Mucosa of stomach (tissue), 1 donor: ENCODE data around the gene FCHO1.
"Not testable (repeated sequence)": the region's sequence is repeated elsewhere in the genome, so short reads cannot be mapped to it uniquely, and the experiment has no call there.

Experiments
- H3K27me3 ChIP-seq: one replicate; pipeline ENCODE4 v1.7.0; 2013; ENCODE audit warnings: mild to moderate bottlenecking, low read length; ENCODE audit not compliant: control insufficient read depth, insufficient read depth
- H3K36me3 ChIP-seq: one replicate; pipeline ENCODE4 v1.7.0; 2013; ENCODE audit warnings: low read length; ENCODE audit not compliant: control insufficient read depth, insufficient read depth
- H3K4me1 ChIP-seq: one replicate; pipeline ENCODE4 v1.7.0; 2013; ENCODE audit warnings: mild to moderate bottlenecking, low read length; ENCODE audit not compliant: control insufficient read depth, insufficient read depth
- H3K4me3 ChIP-seq: one replicate; pipeline ENCODE4 v1.7.0; 2013; ENCODE audit warnings: low read length
- H3K9ac ChIP-seq: one replicate; pipeline ENCODE4 v1.7.0; 2013; ENCODE audit warnings: mild to moderate bottlenecking, low read length, moderate library complexity
- H3K9me3 ChIP-seq: one replicate; pipeline ENCODE4 v1.7.0; 2013; ENCODE audit warnings: mild to moderate bottlenecking, low read length, moderate library complexity; ENCODE audit not compliant: control insufficient read depth
- donor health status: Pancreatic carcinoma.

FCHO1 gene

DNA sequence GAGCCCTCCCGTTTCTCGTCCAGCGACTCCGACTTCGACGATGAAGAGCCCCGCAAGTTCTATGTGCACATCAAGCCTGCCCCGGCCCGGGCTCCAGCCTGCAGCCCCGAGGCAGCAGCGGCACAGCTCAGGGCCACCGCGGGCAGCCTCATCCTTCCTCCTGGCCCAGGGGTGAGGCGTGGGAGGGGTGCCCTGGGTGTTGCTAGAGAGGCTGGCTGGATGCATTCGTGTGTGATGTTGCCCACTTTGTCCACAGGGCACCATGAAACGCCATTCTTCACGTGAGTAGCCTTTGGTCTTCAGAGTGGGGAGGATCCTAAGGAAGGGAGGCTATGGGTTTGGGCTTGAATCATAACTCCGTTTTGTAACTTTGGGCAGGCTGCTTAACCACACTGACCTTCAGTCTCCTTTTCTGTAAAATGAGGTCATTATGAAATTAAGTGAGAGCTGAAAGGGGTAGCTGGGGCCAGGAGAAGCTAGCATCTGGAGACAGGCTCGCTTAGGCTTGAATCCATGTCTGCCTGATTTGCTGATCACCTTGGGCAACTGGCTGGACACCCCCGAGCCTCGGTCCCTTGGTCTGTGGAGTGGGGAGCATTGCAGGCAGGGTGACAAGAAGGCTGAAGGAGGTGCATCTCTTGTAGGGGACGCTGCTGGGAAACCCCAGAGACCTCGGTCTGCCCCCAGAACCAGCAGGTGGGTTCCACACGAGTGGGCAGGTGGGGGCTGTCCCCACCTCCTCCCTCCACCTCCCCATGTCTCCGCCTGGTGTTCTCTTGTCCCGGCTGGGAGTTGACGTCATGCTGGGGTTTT is 24.9 kb downstream of the FCHO1 start:
- no peak overlapping the region for H3K9ac ChIP-seq
- H3K4me3 ChIP-seq: no peak overlapping the region
- no peaks in the 10 kb centered on the region for H3K27me3 ChIP-seq
- peaks cover 15% of the 10 kb centered on the region for H3K4me1 ChIP-seq
- H3K36me3 ChIP-seq: no peaks in the 10 kb centered on the region
- H3K9me3 ChIP-seq: no peaks in the 10 kb centered on the region

DNA sequence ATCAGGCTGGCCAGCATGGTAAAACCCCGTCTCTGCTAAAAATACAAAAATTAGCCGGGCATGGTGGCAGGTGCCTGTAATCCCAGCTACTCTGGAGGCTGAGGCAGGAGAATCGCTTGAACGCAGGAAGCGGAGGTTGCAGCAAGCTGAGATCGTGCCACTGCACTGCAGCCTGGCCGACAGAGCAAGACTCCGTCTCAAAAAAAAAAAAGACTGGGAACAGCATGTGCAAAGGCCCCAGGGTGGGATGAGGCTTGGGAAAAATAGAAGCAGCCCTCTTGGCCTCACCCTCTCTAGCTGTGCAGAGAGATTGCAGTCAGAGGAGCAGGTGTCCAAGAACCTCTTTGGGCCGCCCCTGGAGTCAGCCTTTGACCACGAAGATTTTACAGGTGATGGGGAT is 26.6 kb downstream of the FCHO1 start:
- H3K9me3 ChIP-seq, H3K36me3 ChIP-seq, H3K4me3 ChIP-seq, H3K27me3 ChIP-seq, H3K9ac ChIP-seq: not testable (repeated sequence)
- peaks cover 15% of the 10 kb centered on the region for H3K4me1 ChIP-seq

- Histone ChIP-seq H3K27me3 (no peaks in the 10 kb centered on the region), H3K4me1 (peaks cover 15% of the 10 kb centered on the region), H3K4me3 (no peak overlapping the region), H3K9ac (no peak overlapping the region), H3K36me3 (no peaks in the 10 kb centered on the region), H3K9me3 (no peaks in the 10 kb centered on the region)
Measured at GRCh38 chr19:17778251-17778967, 27.1 kb downstream of the FCHO1 start.

GRCh38 chr19:17778968-17779929 is 28.0 kb downstream of the FCHO1 start:
- H3K27me3 ChIP-seq: no peaks in the 10 kb centered on the region
- no peak overlapping the region for H3K9ac ChIP-seq
- peaks cover 19% of the 10 kb centered on the region for H3K4me1 ChIP-seq

DNA sequence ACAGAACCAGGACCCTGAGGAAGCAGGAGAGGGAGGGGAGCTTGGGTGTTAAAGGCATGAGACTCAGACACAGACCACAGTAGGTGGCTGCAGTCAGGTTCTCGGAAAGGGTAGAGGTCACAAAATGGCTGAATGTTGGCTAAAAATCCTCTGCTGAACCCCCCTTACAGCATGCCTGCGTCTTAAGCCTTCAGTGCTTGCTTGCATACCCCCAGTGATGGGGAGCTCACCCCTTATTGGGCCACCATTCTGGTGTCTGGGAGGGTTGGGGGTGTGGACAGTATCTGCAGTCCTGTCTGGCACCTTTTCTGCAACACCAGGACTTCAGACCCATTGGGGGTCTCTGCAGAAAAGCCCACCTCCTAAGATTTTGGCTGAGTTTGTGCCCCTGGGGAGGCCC is 29.5 kb downstream of the FCHO1 start:
- peaks cover 20% of the 10 kb centered on the region for H3K4me1 ChIP-seq
- H3K27me3 ChIP-seq: no peaks in the 10 kb centered on the region
- no peak overlapping the region for H3K9ac ChIP-seq
- no peaks in the 10 kb centered on the region for H3K36me3 ChIP-seq
- no peaks in the 10 kb centered on the region for H3K9me3 ChIP-seq
- no peak overlapping the region for H3K4me3 ChIP-seq

More at GRCh38 chr19:17778968-17779929, 28.0 kb downstream of the FCHO1 start:
- Histone ChIP-seq H3K9me3 (no peaks in the 10 kb centered on the region), H3K4me3 (no peak overlapping the region), H3K36me3 (no peaks in the 10 kb centered on the region)

DNA sequence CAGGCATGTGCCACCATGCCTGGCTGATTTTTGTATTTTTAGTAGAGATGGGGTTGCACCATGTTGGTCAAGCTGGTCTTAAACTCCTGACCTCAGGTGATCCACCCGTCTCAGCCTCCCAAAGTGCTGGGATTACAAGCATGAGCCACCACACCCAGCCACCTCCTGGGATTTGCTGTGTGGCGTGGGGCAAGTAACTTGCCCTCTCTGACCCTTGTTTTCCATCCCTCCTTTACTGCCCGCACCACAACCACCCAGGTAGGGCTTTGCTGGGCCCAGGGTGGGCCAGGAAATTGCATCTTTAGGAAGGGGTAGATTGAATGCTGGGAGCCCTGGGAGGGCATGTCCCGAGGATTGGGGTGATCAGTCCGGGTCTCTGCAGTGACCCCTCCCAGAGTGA is 32.4 kb downstream of the FCHO1 start:
- not testable (repeated sequence) for H3K36me3 ChIP-seq

GRCh38 chr19:17784201-17785008 is 33.1 kb downstream of the FCHO1 start:
- H3K27me3 ChIP-seq: no peaks in the 10 kb centered on the region
- peaks cover 6% of the 10 kb centered on the region for H3K4me1 ChIP-seq
- H3K4me3 ChIP-seq: no peak overlapping the region
- H3K36me3 ChIP-seq: no peaks in the 10 kb centered on the region
- H3K9me3 ChIP-seq: no peaks in the 10 kb centered on the region
- no peak overlapping the region for H3K9ac ChIP-seq

More for the DNA sequence above, 32.4 kb downstream of the FCHO1 start:
- peaks cover 12% of the 10 kb centered on the region for H3K4me1 ChIP-seq
- not testable (repeated sequence) for H3K27me3 ChIP-seq, H3K9me3 ChIP-seq, H3K4me3 ChIP-seq, H3K9ac ChIP-seq

DNA sequence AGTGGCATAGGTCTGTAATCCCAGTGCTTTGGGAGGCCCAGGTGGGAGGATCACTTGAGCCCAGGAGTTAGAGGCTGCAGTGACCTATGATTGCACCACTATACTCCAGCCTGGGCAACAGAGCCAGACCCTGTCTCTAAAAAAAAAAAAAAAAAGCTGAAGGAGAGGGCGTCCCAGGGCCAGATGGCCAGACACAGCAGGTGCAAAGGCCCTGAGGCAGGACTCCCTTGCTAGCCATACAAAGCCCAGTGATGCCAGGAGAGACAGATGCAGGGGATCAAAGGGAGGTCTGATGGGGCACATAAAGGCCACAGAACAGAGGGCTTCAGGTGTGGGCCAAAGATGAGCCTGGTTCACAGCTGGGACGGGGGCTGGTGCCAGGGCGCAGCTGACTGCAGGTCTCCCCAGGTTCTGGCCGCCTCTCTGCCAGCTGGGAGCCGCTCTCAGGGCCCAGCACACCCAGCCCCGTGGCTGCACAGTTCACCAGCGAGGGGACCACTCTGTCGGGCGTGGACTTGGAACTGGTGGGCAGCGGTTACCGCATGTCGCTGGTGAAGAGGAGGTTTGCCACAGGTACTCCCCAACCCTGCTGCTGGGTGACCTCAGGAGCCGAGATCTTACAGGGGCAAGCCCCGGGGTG is 36.1 kb downstream of the FCHO1 start:
- Histone ChIP-seq H3K36me3 (no peaks in the 10 kb centered on the region), H3K9ac (no peak overlapping the region), H3K4me1 (peaks cover 27% of the 10 kb centered on the region), H3K4me3 (no peak overlapping the region), H3K9me3 (no peaks in the 10 kb centered on the region), H3K27me3 (no peaks in the 10 kb centered on the region)

DNA sequence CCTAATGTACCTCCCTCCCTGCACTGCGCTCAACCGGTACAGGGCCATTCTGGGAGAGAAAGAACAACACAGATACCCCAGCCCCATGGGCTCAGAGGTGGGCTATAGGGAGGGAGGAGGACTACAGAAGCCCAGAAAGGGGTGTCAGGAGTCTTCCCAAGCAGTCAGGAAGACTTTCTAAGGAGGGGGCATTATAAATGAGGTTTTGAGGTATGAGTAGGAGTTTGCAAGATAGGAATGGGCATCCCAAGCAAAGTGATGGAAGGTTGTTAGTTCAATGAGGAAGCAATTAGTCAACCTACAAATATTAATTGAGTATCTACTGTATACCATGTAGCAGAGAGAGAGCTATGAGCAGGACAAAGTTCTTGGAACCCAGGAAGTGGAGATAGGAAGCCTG is 37.4 kb downstream of the FCHO1 start:
- Histone ChIP-seq H3K4me3 (no peak overlapping the region), H3K27me3 (no peaks in the 10 kb centered on the region), H3K9me3 (no peaks in the 10 kb centered on the region), H3K36me3 (no peaks in the 10 kb centered on the region), H3K4me1 (peaks cover 29% of the 10 kb centered on the region), H3K9ac (no peak overlapping the region)

DNA sequence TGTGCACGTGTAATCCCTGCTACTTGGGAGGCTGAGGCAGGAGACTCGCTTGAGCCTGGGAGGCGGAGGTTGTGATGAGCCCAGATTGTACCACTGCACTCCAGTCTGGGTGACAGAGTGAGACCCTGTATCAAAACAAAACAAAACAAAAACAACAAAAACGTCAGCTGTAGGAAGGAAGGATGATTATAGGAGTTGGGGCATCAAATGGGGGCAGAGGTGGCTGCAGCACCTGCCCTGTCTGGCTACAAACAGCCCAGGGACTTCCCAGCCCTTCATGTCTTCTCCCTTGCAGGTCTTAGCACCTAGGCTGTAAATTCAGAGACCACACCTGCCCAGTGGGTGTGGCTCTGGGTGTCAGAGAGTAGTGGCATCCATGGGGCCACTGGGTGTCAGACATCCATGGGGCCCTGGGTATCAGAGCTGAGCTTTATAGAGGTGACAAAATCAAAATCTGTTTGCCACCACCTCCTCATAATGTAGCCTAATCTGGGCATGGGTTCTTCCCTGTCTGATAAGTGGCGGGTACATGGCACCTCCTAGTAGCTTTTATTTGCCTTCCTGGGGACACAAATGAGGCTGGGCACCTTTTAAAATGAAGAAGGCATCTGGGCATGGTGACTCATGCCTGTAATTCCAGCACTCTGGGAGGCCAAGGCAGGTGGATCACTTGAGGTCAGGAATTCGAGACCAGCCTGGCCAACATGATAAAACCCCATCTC is 38.9 kb downstream of the FCHO1 start:
- H3K4me1 ChIP-seq: peaks cover 35% of the 10 kb centered on the region
- no peaks in the 10 kb centered on the region for H3K9me3 ChIP-seq
- peaks cover 6% of the 10 kb centered on the region for H3K27me3 ChIP-seq
- H3K9ac ChIP-seq: no peak overlapping the region
- H3K4me3 ChIP-seq: no peak overlapping the region
- H3K36me3 ChIP-seq: no peaks in the 10 kb centered on the region
